CD14-positive monocyte (primary cell): ENCODE results near the gene AGO3. TPM values are rescaled to one million over a fixed set of nuclear protein-coding genes. Genes with fewer than 3 reads are reported as not detected.

Experiments used
- DNase-seq, 3 donors: peaks; one replicate each; pipeline ENCODE4 v3.0.0-alpha.2; 2011 to 2022
- H2AFZ ChIP-seq: 2 replicates; pipeline ENCODE4 v1.6.0; 2012; ENCODE audit warnings: mild to moderate bottlenecking, low read depth, low read length, inconsistent platforms; ENCODE audit not compliant: insufficient read depth, poor library complexity, severe bottlenecking
- H3K27ac ChIP-seq, 2 donors: 1 replicate in 1 of 2; 2 replicates in 1 of 2; pipeline ENCODE4 v1.5.1; 2012 to 2013; ENCODE audit warnings: low read length in 2 of 2, control low read depth in 1 of 2, inconsistent platforms in 1 of 2, low read depth in 1 of 2, mild to moderate bottlenecking in 1 of 2
- H3K27me3 ChIP-seq, 2 donors: one replicate each; pipeline versions ENCODE4 v1.6.0 to v1.6.1; 2011 to 2013; ENCODE audit warnings: low read length in 2 of 2; ENCODE audit not compliant: control insufficient read depth in 2 of 2, insufficient read depth in 2 of 2
- H3K36me3 ChIP-seq, 2 donors: replicated peaks in 1 of 2; 1 replicate in 1 of 2; 2 replicates in 1 of 2; pipeline versions ENCODE4 v1.5.1 to v1.6.1; 2012 to 2013; ENCODE audit warnings: low read length in 2 of 2, control low read depth in 1 of 2, inconsistent platforms in 1 of 2, mild to moderate bottlenecking in 1 of 2; ENCODE audit not compliant: insufficient read depth in 2 of 2, control insufficient read depth in 1 of 2
- H3K4me1 ChIP-seq, 2 donors: 1 replicate in 1 of 2; 2 replicates in 1 of 2; pipeline versions ENCODE4 v1.5.1 to v1.6.1; 2012 to 2013; ENCODE audit warnings: low read length in 2 of 2, control low read depth in 1 of 2, inconsistent platforms in 1 of 2, mild to moderate bottlenecking in 1 of 2, moderate library complexity in 1 of 2; ENCODE audit not compliant: insufficient read depth in 2 of 2, control insufficient read depth in 1 of 2
- H3K4me2 ChIP-seq: replicated peaks from 2 replicates; pipeline ENCODE3; 2012; ENCODE audit warnings: low read length, moderate library complexity, mild to moderate bottlenecking; ENCODE audit not compliant: poor library complexity, severe bottlenecking; ENCODE audit errors: extremely low read depth
- H3K4me3 ChIP-seq, 3 experiments: fragments of 200-600 bp in 1 of 3; sonication (generic) in 1 of 3; replicated peaks in 1 of 3; 1 replicate in 2 of 3; 2 replicates in 1 of 3; pipeline ENCODE4 v1.5.1; 2011 to 2013; ENCODE audit warnings: low read length in 3 of 3, mild to moderate bottlenecking in 3 of 3, control low read depth in 2 of 3, low read depth in 2 of 3, inconsistent platforms in 1 of 3, moderate library complexity in 1 of 3
- H3K79me2 ChIP-seq: 2 replicates; pipeline ENCODE4 v1.6.0; 2012; ENCODE audit warnings: mild to moderate bottlenecking, control low read depth, inconsistent platforms, low read length, moderate library complexity; ENCODE audit not compliant: insufficient read depth
- H3K9ac ChIP-seq: 2 replicates; pipeline ENCODE4 v1.6.0; 2017; ENCODE audit warnings: low read length, mild to moderate bottlenecking; ENCODE audit not compliant: insufficient read depth, poor library complexity, severe bottlenecking
- H3K9me3 ChIP-seq, 2 donors: replicated peaks in 1 of 2; 1 replicate in 1 of 2; 2 replicates in 1 of 2; pipeline versions ENCODE4 v1.5.1 to v1.6.1; 2012 to 2013; ENCODE audit warnings: low read length in 2 of 2, control low read depth in 1 of 2; ENCODE audit not compliant: control insufficient read depth in 1 of 2, insufficient read depth in 1 of 2
- H4K20me1 ChIP-seq: 2 replicates; pipeline ENCODE4 v1.6.0; 2012; ENCODE audit warnings: mild to moderate bottlenecking, low read length, control low read depth, moderate library complexity; ENCODE audit not compliant: insufficient read depth
- H3K27ac Mint-ChIP-seq, 7 donors: one replicate each; pipeline ENCODE4 v1.8.0; 2020; ENCODE audit warnings: mild to moderate bottlenecking in 7 of 7, mixed read lengths in 7 of 7, moderate library complexity in 6 of 7, inconsistent platforms in 2 of 7
- H3K27me3 Mint-ChIP-seq, 3 donors: one replicate each; pipeline ENCODE4 v1.8.0; 2021 to 2022; ENCODE audit warnings: low read depth in 3 of 3, mild to moderate bottlenecking in 3 of 3, mixed read lengths in 3 of 3, moderate library complexity in 3 of 3, inconsistent platforms in 1 of 3
- H3K36me3 Mint-ChIP-seq, 2 donors: one replicate each; pipeline ENCODE4 v1.8.0; 2020; ENCODE audit warnings: mixed read lengths in 2 of 2, inconsistent platforms in 1 of 2, mild to moderate bottlenecking in 1 of 2
- H3K4me1 Mint-ChIP-seq: one replicate; pipeline ENCODE4 v1.8.0; 2020; ENCODE audit warnings: mild to moderate bottlenecking, mixed read lengths
- H3K4me3 Mint-ChIP-seq, 2 donors: one replicate each; pipeline ENCODE4 v1.8.0; 2020; ENCODE audit warnings: mild to moderate bottlenecking in 2 of 2, mixed read lengths in 2 of 2, moderate library complexity in 1 of 2
- H3K9me3 Mint-ChIP-seq, 7 donors: one replicate each; pipeline ENCODE4 v1.8.0; 2020 to 2022; ENCODE audit warnings: mixed read lengths in 7 of 7, mild to moderate bottlenecking in 6 of 7, moderate library complexity in 6 of 7, inconsistent platforms in 2 of 7
- intact Hi-C, 2 donors: fragments of 100-400 bp; cut with micrococcal nuclease; formaldehyde crosslinking; loops; one replicate each; pipeline versions ENCODE4 v1.15.0 to v1.15.1; 2023
- polyA plus RNA-seq, 3 donors: library from polyadenylated mRNA; depleted of rRNA in 1 of 3; unstranded in 2 of 3; stranded (reverse) in 1 of 3; fragments of 300-500 nt in 2 of 3; fragments of >200 nt in 1 of 3; fragmentation: Illumina TruSeq in 2 of 3; gene quantifications; 1 replicate in 2 of 3; 2 replicates in 1 of 3; pipeline ENCODE4 v1.2.3, GENCODE V29; 2012 to 2021
- TF ChIP-seq, protein P1 (sequence below): fragments of 200-600 bp; IDR thresholded peaks from one replicate; pipeline ENCODE4 v1.8.0; 2022; ENCODE audit warnings: antibody characterized with exemption, mild to moderate bottlenecking

AGO3 gene
- polyA plus RNA-seq, 3 donors, result 6.3 to 9.0 (median 8.3) TPM

DNA sequence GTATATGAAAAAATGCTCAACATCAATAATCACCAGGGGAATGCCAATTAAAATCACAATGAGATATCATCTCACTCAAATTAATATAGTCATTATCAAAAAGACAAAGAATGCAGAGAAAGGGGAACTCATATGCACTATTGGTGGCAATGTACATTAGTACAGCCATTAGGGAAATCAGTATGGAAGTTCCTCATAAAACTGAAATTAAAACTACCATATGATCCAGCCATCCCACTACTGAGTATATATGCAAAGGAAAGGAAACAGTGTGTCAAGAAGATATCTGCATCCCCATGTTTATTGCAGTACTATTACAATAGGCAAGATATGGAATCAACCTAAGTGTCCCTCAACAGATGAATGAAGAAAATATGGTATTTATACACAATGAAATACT lies 120.9 kb downstream of the AGO3 start:
- Mint-ChIP-seq H3K27ac (peak overlapping the region in 3 of 7 donors; percentile 10 to 75 (median 73)), H3K4me3 (no peak overlapping the region), H3K4me1 (peaks cover 24% of the 10 kb centered on the region), H3K27me3 (no peaks in the 10 kb centered on the region), H3K9me3 (peaks cover 0 to 9% (median 3%) of the 10 kb centered on the region in 7 donors), H3K36me3 (peaks cover 29 to 42% of the 10 kb centered on the region in 2 donors)
- Histone ChIP-seq H3K27ac (peak overlapping the region in 1 of 2 donors; percentile 1), H3K9me3 (peaks cover 0 to 5% of the 10 kb centered on the region in 2 donors), H3K27me3 (no peaks in the 10 kb centered on the region), H3K4me1 (peaks cover 14 to 23% of the 10 kb centered on the region in 2 donors), H4K20me1 (no peaks in the 10 kb centered on the region), H3K36me3 (peaks cover 19 to 28% of the 10 kb centered on the region in 2 donors), H3K9ac (no peak overlapping the region), H3K4me3 (no peak overlapping the region), H3K79me2 (no peaks in the 10 kb centered on the region), H3K4me2 (peak overlapping the region; percentile 20), H2AFZ (no peak overlapping the region)
- TF ChIP-seq, protein P1, sequence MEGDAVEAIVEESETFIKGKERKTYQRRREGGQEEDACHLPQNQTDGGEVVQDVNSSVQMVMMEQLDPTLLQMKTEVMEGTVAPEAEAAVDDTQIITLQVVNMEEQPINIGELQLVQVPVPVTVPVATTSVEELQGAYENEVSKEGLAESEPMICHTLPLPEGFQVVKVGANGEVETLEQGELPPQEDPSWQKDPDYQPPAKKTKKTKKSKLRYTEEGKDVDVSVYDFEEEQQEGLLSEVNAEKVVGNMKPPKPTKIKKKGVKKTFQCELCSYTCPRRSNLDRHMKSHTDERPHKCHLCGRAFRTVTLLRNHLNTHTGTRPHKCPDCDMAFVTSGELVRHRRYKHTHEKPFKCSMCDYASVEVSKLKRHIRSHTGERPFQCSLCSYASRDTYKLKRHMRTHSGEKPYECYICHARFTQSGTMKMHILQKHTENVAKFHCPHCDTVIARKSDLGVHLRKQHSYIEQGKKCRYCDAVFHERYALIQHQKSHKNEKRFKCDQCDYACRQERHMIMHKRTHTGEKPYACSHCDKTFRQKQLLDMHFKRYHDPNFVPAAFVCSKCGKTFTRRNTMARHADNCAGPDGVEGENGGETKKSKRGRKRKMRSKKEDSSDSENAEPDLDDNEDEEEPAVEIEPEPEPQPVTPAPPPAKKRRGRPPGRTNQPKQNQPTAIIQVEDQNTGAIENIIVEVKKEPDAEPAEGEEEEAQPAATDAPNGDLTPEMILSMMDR, result no peak
- intact Hi-C loops, result no loop called here
- DNase-seq, result peak; percentile 9 to 38 (median 19)

DNA sequence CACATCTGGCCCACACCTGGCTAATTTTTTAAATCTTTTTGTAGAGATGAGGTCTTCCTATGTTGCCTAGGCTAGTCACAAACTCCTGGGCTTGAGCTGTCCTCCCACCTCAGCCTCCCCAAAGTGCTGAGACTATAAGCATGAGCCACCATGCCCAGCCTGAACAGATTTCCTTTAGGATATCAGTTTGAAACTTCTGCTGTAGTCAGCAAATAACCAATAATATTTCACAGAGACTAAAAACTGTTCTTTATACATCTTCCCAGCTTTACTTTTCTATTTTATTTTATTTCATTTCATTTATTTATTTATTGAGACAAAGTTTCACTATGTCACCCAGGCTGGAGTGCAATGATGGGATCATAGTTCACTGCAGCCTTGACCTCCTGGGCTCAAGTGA lies 123.1 kb downstream of the AGO3 start:
- H3K4me1 Mint-ChIP-seq, result peaks cover 24% of the 10 kb centered on the region
- H4K20me1 ChIP-seq, result no peaks in the 10 kb centered on the region
- peaks cover 14 to 23% of the 10 kb centered on the region in 2 donors for H3K4me1 ChIP-seq
- H3K36me3 ChIP-seq, result peaks cover 6 to 13% of the 10 kb centered on the region in 2 donors
- H3K4me3 ChIP-seq, result no peak overlapping the region
- H3K27ac Mint-ChIP-seq, result peak overlapping the region in 1 of 7 donors; percentile 24
- H3K79me2 ChIP-seq, result no peaks in the 10 kb centered on the region
- no peaks in the 10 kb centered on the region for H3K9me3 ChIP-seq
- H3K4me2 ChIP-seq, result no peak overlapping the region
- no peaks in the 10 kb centered on the region for H3K27me3 Mint-ChIP-seq
- DNase-seq, result no peak
- intact Hi-C loops, result no loop called here
- no peak overlapping the region for H2AFZ ChIP-seq
- no peak overlapping the region for H3K4me3 Mint-ChIP-seq
- H3K27ac ChIP-seq, result no peak overlapping the region
- H3K36me3 Mint-ChIP-seq, result peaks cover 15 to 26% of the 10 kb centered on the region in 2 donors
- no peaks in the 10 kb centered on the region for H3K27me3 ChIP-seq
- TF ChIP-seq, protein P1, result no peak
- H3K9me3 Mint-ChIP-seq, result peaks cover 0 to under 1% (median 0%) of the 10 kb centered on the region in 7 donors
- no peak overlapping the region for H3K9ac ChIP-seq
